Measurements from ENCODE around the gene FARSA.
"Not testable (repeated sequence)": the region's sequence is repeated elsewhere in the genome, so short reads cannot be mapped to it uniquely, and the experiment has no call there.

FARSA gene

DNA sequence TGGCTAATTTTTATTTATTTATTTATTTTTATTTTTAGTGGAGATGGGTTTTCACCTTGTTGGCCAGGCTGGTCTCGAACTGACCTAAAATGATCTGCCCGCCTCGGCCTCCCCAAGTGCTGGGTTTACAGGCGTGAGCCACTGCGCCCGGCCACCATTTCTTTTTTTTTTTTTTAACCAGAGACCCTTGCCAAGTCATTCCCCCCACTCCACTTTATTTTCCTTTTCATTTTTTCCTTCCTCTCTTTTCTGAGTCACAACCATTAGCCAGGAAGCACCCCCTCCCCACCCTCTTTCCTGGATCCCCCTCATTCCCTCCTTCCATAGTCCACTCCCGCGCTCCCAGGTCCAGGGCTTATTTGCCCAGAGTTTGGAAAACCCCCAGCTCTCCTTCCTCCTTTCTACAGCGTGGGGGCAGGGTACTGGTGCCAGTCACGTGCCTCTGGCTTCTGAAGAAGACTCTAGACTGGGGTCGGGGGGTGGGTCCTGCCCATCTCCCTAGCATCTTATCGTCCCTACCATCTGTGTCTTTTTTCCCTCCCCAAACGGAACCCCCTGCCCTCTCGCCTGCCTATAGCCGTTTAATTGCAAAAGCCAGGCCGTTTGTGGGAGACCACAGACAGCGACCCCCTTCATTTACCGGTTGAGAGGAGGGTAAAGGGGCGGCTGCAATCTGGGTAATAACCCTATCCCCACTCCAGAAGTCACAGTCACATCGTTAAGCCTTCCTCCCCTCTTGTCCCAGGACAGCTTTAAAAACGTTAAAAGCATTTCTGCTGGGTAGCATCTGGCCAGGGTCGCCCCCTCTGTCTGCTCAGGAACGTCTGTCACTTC lies 3.8 kb upstream of the FARSA start:
- no peak for DNase-seq

DNA sequence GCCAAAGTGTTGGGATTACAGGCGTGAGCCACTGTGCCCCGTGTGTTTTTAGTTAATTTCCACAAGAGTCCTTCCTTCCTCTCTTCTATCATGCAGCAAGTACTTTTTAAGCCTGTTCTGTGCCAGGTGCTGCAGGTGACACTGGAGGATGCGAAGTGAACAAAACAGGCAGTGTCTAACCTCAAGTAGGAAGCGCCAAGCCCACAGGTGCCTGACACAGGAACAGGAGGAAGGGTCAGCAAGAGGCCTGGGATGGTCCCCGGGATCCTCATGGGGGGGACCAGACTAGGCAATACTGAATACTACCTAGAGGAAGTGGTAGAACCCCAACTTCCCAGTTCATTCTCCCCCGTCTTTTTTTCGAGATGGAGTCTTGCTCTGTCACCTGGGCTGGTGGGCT lies 3.1 kb upstream of the FARSA start:
- no peak for DNase-seq

GRCh38 chr19:12935071-12935470 lies 1.6 kb upstream of the FARSA start:
- no peak for DNase-seq

DNA sequence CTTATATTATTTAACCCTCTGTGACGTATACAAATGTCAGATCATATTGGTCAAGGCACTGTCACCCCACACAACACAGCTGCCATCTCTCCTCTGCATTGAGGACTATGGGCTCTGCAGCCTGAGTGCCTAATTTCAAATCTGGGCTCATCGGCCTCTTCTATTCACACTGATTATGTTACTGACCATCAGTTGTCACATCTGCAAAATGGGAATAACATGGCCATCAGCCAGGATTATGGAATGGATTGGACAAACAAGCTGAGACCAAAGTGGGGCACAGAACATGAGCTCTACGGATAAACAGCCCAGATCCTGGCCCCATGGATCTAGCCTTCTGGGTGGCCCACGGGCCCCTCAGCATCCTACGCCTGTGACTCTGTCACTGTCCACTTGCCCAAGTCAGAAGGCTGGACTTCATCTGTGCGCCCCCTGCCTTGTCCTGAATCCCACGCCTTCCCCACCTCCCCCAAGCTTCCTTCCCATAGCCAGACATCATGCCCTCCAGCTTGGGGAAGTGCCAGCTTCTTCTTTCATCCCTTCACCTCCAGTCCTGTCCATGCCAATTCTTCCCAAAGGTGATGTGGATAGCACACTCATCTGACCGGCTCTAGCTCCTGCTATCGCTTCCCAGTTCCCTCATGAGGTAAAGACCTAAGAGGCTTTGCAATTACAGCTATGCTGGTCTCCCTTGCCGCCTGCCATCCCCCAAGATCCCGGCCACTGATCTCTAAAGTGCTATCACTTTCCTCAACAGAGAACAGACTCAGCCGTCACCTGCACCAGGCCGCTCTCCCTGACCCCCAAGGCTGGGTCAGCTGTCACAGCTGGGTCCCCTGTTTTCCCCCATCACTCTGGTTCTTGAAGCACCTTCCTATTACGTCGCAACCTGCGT lies 872 bp downstream of the FARSA start:
- no peak for DNase-seq

- no peak for DNase-seq
Observed at GRCh38 chr19:12930002-12930645, 3.4 kb downstream of the FARSA start.

- no peak for DNase-seq
Observed at GRCh38 chr19:12924621-12925310, 8.7 kb downstream of the FARSA start.

GRCh38 chr19:12922959-12923358 lies 10.6 kb downstream of the FARSA start:
- no peak for DNase-seq

DNA sequence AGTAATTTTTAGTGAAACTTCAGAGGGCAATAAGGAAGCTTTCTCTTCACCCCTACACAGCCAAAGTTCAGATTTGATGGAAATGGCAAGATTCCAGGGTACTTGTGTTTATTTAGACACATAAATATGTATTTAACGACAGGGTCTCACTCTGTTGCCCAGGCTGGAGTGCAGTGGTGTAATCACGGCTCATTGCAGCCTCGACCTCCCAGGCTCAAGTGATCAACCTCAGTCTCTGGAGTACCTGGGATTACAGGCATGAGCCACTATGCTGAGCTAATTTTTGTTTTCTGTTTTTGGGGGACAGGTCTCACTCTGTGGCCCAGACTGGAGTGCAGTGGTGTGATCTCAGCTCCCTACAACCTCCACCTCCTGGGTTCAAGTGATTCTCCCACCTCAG lies 12.5 kb downstream of the FARSA start:
- no peak for DNase-seq

DNA sequence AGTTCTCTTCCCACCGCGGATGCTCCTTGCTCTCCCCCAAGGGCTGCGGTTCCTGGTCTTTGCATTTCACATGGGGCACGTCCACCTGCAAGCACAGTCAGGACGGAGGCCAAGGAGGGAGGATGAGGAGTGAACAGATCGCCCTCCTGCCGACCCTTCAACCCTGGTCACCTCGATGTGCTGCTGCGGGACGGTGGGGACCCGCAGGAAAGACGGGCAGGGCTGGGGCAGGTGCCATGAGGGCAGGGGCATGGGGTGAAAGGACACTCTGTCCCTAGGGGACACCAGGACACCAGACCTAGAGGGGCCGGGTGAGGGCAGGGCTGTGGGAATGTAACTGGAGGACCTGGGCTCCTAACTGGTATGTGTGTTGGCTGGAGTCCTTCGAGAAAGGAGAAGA lies 15.3 kb downstream of the FARSA start:
- no peak for DNase-seq

GRCh38 chr19:12915860-12916259 lies 17.7 kb downstream of the FARSA start:
- DNase-seq: not testable (repeated sequence)

DNA sequence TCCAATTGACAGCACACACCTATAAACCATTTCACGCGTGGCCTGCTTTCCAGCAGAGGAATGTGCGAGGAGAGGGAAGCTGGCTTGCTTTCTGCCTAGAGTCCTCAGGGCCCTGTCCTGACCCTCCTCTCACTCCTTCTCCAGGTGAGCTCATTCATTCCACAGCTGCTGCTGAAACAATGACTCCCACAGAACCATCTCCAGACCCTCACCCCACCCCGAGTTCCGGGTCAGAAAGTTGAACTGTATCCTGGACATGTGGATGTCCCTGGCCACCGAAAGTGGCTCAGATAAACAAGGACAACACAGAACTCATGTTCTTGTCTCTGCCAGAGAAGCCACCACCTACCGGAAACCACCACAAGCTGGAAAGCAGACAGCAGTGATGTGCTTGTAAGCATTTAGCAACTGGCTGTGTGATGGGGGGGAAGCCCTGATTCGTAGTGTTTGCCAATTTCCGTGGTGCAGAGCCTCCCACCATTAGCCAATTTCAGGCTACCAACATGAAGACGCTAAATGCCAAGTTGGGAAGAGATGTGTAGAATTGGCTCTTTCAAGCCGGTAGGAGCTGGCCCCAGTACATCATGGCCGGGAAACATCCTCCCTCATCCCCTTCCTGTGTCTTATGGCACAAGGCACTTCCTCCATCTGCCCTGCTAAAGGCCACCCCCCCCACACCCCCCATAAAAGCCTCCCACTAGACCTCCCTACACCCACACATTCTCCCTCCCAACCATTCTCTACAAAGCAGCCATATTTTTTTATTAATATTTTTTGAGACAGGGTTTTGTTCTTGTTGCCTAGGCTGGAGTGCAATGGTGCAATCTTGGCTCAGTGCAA lies 19.4 kb downstream of the FARSA start:
- DNase-seq: no peak

- no peak for DNase-seq
Observed at GRCh38 chr19:12913011-12913561, 20.4 kb downstream of the FARSA start.

DNA sequence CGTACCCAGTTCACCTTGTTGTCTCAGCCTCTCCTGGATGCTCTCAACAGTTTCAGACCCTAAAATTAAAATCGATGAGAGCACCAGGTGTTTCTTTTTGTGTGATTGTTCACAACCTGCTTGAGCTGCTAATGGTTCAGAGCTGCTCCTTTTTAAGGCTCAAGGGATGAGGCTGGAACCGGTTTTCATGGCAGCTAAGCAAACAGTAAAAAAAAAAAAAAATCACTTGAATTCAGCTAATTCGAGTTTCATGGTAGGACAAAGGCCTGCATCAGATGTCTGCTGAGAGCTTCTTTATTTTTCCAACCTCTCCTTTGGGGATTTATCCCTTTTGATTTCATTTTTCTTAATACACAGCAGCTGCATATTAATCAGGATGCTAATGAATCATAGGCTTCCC lies 20.9 kb downstream of the FARSA start:
- no peak for DNase-seq

DNA sequence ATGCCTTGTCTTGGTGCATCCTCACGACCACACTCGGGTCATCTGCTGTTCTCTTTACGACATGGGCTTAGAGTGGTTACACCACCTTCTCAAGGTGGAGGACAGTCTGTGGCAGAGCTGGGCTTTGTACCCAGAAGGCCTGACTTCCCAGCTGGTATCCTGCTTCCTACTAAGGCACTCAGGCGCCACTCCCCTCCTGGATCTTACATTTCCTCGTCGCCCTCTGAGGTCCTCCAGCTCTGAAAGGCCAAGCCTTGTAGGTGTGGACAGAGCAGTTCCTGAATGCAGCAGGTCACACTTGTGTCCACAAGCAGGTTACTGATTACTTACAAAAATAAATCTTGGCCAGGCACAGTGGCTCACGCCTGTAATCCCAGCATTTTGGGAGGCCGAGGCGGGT lies 26.3 kb downstream of the FARSA start:
- no peak for DNase-seq

DNA sequence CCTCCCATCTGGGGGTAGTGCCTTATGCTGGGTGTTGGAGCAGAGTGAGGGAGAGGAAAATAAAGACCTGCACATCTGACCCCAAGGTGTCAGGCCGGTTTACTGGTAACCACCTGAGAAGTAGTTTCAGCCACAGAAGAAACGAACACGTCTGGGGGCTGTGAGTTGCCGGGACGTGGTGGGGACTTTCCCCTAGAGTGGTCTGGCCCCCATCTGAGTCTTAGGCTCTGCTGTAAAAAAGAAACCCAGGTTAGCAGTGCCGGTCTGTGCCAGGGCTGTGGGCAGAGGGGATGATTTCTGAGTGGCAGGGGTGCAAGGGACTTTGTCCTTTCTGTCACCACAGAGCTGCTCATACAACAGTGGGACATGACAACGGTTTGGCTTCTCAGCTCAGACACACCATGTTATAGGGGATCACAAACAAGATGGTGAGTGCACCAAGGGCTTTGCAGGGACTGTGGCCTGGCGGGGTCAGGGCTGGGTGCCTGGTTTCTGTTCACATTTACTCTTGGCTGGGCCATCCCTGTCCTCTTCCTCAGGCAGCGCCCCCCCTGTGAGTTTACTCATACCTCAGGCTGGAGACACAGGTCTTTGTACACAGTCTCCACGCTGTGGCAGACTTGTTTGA lies 33.5 kb downstream of the FARSA start:
- DNase-seq: no peak

DNA sequence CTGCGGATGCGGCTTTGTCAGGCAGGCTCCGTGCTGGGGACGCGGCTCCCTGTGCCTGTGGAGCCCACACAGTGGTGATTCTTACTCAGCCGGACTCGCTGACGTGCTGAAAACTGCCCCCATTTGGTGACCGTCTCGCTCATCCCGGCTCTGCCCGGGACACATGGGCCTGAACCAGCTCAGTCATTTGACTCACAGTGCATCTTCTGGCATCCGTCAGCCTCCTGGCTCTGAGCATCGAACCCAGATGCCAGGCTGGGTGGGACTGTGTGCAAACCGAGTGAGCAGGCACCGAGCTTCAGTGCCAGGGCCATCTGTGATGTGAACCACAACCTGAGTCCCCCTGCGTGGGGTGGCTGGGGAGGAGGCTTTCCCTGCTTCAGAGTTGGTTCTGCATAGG lies 37.1 kb downstream of the FARSA start:
- DNase-seq: no peak

GRCh38 chr19:12893582-12893981 lies 39.9 kb downstream of the FARSA start:
- DNase-seq: no peak

GRCh38 chr19:12891553-12892021 lies 41.9 kb downstream of the FARSA start:
- DNase-seq: no peak

DNA sequence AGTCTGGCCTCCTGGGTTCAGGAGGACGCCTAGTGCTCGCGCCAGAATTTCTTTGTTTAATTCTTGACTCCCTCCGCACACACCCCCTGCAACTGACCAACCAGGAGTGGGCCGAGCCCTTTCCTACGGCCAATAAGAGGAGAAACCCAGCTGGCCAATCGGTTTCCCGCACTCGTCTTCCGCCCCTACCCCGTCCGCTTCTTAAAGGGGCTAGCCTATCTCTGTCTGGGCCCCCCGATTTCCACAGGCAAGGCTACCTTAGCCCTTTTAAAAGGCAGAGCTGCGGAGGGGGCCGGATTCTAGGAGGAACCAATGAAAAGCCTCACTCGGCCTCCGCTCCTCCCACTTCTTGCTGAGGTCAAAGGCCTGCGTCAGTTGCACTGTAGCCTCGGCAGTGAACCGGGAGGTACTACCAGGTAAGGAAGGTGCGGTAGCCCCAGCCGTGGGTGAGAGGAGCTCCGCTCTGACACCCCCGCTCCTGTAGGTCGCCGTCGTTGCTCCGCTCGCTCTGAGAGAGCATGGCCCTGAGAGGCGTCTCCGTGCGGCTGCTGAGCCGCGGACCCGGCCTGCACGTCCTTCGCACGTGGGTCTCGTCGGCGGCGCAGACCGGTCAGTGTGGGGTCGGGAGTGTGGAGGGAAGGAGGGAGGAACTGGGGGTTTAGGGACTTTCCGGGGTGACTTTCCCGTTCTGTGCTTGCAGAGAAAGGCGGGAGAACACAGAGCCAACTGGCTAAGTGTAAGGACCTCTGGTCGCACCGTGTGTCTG lies 42.5 kb downstream of the FARSA start, which contains the start of gene GCDH:
TSS of gene GCDH (plus strand) at position 374 of the 766 bp plus-strand sequence. CDS start at position 519, 145 bp downstream.
- peak; percentile 99 for DNase-seq

DNA sequence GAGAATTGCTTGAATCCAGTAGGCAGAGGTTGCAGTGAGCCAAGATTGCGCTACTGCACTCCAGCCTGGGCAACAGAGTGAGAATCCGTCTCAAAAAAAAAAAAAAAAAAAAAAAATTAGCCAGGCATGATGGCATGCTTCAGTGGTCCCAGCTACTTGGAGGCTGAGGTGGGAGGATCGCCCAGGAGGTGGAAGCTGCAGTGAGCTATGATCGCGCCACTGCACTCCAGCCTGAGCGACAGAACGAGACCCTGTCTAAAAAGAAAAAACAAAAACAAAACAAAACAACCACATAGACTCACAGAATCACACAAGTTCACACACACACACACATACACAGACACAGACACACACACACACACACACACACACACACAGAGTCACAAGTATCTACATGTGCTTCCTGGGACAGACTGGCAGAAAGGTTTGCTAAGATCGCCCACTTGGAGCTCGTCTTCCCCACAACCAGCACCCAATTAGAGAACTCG lies 43.2 kb downstream of the FARSA start:
- DNase-seq: not testable (repeated sequence)
